NCI-H128 (cell line): ENCODE measurements around the gene RBM20.

Source experiments
- DNase-seq: peaks from one replicate; lab custom pipeline; 2025; ENCODE audit not compliant: unreplicated experiment; lab: John Stamatoyannopoulos, UW

Gene RBM20

DNA sequence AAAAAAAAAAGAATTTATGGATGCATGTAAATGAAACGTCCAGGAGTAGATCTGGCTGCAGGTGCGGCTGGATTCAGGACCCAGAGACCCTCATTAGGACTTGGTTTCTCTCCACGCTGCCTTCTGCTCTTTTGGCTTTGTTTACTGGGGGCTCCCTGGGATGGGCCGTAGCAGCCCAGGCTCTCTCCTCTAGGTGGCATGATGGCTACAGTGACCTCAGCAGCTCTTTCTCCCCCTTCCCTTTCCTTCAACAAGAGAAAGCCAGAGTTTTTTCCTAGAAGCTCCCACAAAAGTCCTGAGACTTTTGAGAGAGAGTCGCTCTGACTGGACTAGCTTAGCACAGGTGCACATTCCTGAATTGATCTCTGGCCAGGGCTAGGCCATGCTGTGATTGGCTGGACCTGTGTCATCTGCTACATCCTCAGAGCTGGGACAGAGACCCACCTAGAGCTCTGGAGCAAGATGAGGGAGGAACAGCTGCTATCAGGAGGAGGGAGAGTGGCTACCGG, 159.7 kb downstream of the RBM20 start:
- DNase-seq = no peak

GRCh38 chr10:110804376-110804775, 160.2 kb downstream of the RBM20 start:
- DNase-seq = no peak

- no peak for DNase-seq
Measured at GRCh38 chr10:110805292-110805691, 161.2 kb downstream of the RBM20 start.

GRCh38 chr10:110806335-110806734, 162.2 kb downstream of the RBM20 start:
- no peak for DNase-seq

- no peak for DNase-seq
Measured at GRCh38 chr10:110808123-110808522, 164.0 kb downstream of the RBM20 start.

DNA sequence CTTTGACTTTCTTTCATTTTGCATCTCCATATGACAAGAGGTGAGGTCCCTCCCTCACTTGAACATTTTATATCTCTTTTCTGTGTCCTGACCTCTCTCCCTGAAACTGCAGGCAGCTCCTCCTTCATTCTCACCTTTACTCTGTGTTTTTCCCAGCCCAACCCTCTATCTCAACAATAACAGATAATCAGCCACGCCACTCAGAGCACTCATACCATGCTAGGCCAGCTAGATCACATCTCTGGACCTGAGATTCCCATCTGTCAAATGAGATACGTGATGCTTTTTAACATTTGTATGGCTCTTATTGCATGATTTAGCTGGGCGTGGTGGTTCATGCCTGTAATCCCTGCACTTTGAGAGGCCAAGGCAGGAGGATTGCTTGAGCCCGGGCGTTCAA, 164.5 kb downstream of the RBM20 start:
- DNase-seq = no peak

GRCh38 chr10:110810625-110811024, 166.5 kb downstream of the RBM20 start:
- no peak for DNase-seq

DNA sequence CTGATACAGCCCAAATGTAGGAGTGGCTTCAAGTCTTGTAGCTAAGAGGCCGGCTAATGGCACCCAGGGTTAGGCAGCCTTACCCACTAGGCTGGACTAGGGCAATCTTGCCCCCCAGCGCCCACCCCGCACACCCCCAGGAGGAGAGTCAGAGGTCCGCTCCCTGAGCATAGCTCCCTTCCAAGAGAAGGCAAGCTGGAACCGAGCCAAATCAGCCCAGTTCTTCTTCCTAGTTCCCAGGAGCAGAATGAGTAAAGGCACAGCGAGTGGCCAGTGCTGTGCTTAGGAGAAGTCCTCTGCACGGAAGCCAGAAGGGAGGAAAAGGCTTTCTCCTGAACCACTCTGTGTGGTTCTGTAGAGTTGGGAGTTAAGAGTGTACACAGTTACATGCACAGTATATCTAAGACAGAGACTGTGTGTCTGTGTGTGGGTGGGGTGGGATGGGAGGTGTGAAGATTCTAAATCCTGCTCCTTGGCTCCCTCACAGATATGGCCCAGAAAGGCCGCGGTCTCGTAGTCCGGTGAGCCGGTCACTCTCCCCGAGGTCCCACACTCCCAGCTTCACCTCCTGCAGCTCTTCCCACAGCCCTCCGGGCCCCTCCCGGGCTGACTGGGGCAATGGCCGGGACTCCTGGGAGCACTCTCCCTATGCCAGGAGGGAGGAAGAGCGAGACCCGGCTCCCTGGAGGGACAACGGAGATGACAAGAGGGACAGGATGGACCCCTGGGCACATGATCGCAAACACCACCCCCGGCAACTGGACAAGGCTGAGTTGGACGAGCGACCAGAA, 167.8 kb downstream of the RBM20 start:
- DNase-seq = no peak

DNA sequence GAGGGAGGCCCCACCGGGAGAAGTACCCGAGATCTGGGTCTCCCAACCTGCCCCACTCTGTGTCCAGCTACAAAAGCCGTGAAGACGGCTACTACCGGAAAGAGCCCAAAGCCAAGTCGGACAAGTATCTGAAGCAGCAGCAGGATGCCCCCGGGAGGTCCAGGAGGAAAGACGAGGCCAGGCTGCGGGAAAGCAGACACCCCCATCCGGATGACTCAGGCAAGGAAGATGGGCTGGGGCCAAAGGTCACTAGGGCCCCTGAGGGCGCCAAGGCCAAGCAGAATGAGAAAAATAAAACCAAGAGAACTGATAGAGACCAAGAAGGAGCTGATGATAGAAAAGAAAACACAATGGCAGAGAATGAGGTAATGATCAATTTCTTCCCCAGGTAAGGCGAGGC, 168.4 kb downstream of the RBM20 start:
- no peak for DNase-seq

GRCh38 chr10:110813743-110814472, 169.8 kb downstream of the RBM20 start:
- DNase-seq = no peak

DNA sequence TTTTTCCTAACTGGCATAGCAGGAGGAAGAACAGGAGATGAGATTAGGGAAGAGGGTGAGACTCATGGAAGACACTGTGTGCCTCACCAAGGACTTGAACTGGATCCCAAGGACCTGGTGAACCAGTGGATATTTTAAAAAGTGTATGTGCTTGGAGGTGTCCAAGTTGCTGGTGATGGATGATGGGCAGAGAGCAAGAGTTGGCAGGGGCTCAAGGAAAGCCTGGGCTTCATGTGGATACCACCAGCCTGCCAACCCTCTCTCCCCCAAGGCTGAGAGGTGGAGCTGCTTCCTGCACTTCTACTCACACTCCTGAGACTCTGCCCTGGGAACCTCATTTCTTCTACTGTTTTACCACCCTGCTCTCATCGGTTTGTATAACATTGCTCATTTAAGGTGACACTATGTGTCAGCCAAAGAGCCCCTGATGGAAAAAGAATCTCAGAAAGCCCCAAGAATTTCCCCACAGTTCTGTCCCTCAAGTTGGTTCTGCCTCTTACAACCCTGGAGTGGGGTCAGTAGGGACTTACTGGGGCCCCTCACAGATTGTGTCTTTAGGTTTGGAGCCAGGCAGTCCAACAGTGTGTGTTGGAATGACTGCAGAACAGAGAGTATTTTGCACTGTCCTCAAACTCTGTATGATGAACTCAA, 171.3 kb downstream of the RBM20 start:
- no peak for DNase-seq

DNA sequence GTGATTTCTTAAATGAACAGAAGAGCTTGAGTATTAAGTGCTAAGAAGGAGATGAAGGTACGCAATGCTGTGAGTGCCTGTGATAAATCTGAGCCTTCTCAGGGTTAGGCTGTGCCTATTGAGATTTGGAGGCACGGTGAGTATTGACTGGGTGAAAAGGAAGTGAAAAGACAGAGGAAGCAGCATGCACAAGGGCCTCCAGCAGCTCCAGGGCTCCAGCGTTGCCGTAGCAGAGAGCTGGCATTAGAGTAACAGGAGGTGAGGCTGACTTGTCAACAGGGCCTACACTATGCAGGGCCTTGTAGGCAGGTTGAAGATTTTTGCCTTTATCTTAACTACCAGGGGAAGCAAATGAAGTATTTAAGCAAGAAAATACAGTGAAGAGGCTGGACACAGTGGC, 173.5 kb downstream of the RBM20 start:
- no peak for DNase-seq

GRCh38 chr10:110818311-110819256, 174.4 kb downstream of the RBM20 start:
- no peak for DNase-seq

DNA sequence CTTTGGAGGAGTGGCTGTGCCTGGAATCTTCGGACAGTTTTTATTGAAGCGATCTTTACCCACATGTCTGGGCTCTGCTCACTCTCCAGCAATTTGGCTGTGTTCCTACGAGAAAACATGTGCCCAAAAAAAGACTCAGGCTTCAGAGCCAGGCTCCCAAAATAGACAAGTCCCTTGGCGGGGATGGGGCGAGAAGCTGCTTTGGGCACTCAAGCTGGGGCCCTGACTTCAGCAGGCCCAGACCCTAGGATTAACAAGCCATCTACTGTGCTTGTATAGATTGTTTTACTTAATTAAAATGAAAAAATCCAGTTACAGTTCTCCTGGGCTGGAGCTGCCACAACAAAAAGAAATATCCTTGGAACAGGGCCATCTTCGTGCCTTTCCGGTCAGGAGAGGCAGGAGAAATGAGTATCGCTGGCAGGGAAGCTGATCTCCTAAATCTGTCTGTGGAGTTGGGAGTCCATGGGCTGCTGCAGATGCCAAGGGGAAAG, 176.2 kb downstream of the RBM20 start:
- DNase-seq = no peak

DNA sequence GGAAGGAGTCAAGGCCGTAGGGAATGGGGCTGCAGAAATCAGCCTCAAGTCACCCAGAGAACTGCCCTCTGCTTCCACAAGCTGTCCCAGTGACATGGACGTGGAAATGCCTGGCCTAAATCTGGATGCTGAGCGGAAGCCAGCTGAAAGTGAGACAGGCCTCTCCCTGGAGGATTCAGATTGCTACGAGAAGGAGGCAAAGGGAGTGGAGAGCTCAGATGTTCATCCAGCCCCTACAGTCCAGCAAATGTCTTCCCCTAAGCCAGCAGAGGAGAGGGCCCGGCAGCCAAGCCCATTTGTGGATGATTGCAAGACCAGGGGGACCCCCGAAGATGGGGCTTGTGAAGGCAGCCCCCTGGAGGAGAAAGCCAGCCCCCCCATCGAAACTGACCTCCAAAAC, 177.4 kb downstream of the RBM20 start:
- no peak for DNase-seq

GRCh38 chr10:110822035-110822711, 178.0 kb downstream of the RBM20 start:
- no peak for DNase-seq

GRCh38 chr10:110822712-110823311, 178.7 kb downstream of the RBM20 start:
- DNase-seq = no peak

DNA sequence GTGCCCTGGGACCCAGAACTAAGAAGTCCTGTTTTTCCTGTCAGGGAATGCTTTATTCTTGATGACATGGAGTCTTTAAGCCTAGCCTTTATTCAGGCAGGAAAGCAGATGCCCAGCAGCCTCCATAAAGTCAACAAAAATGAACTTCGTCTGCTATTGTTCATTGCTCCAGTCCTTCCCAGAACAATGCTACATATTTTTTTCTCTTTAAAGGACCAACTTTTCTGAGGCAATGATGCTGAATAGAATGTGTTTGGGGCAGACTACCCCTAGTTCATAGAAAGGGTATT, 180.0 kb downstream of the RBM20 start:
- no peak for DNase-seq

GRCh38 chr10:110824660-110825059, 180.5 kb downstream of the RBM20 start:
- no peak for DNase-seq

DNA sequence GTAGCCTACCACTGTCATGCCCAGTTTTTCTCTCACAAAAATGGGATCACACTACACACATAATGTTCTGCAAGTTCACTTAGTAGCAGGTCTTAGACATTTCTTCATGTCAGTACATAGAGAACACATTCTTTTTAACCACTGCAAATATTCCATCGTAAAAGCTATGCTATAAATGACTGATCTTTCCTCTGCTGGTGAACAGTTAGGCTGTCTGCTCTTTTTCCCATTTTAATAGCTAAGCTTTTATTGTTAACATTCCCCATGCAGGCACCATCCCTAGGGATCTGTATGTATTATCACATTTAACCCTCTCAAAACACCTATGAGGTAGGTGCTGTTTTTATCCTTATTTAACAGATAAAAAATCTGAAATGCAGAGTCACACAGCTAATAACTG, 181.4 kb downstream of the RBM20 start:
- DNase-seq = no peak
